Measurements from ENCODE around the gene UQCC5.

Gene UQCC5

DNA sequence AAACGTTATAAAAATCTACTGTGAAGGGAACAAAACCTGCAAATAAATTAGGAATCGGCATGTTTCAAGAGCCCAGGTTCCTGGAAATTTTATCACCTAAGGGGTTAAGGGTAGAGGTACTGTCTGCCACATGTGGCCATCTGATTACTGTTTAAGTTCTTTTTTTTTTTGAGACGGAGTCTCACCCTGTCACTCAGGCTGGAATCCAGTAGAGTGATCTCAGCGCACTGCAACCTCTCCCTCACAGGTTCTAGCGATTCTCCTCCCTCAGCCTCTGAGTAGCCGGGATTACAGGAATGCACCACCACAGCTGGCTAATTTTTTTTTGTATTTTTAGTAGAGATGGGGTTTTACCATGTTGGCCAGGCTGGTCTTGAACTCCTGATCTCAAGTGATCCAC lies 35.8 kb downstream of the UQCC5 start:
- Histone ChIP-seq H3K4me1 (no peaks in the 10 kb centered on the region), H3K4me3 (no peak overlapping the region), H3K9me3 (no peaks in the 10 kb centered on the region), H3K27me3 (ENCODE audit: low read depth) (no peaks in the 10 kb centered on the region), H3K36me3 (replicated peaks) (peaks cover 11% of the 10 kb centered on the region; the same call in 1 of the 2 replicates)
- no peak for DNase-seq (ENCODE audit: low spot score in 2 of 2)
- in situ Hi-C loops (cut with MboI; ENCODE audit: low sequenced_read_pairs), result no loop called here

DNA sequence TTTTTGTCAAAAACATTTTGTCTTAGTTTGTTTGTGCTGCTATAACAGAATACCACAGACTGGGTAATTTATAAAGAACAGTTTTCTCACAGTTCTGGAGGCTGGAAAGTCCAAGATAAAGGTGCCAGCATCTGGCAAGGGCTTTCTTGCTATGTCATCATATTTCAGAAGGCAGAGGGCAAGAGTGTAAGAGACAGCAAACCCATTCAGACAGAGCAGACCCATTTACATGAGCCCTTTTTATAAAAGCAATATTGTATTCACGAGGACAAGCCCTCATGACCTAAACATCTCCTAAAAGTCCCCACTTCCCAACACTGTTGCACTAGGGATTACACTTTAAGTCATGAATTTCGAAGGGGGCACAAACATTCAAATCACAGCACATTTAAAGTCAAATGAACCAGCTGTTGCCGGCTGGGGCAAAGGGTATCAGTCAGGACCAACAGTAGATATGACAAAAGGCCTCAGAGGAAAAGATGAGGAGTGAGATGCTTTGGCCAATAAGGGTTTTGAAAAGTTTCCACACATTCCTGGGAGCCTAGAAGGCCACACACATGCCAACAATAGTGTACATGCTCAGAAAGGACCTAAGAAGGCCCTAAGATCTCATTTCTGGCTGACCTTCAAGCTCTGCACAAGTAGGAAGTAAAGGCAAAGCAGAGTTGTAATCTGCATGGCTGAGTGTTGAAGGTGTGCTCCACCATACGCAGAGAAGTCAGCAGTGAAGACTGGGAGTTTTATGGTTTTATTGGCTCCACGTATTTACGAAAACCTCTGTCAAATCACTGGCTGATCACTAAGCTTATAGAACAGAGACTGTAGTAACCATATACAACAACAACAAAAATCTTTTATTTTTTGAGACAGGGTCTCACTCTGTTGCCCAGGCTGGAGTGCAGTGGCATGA lies 37.9 kb downstream of the UQCC5 start:
- no peaks in the 10 kb centered on the region for H3K27me3 ChIP-seq (ENCODE audit: low read depth)
- peaks cover 15% of the 10 kb centered on the region for H3K36me3 ChIP-seq (replicated peaks)
- no peaks in the 10 kb centered on the region for H3K9me3 ChIP-seq
- in situ Hi-C loops (cut with MboI; ENCODE audit: low sequenced_read_pairs), result no loop called here
- no peak overlapping the region for H3K4me3 ChIP-seq
- no peaks in the 10 kb centered on the region for H3K4me1 ChIP-seq
- DNase-seq (ENCODE audit: low spot score in 2 of 2), result no peak

Data from HAP-1 (cell line).